ENCODE measurements around the gene HOMER2. TPM values are rescaled to one million over a fixed set of nuclear protein-coding genes. Genes with fewer than 3 reads are reported as not detected.
"Not testable (repeated sequence)": the region's sequence is repeated elsewhere in the genome, so short reads cannot be mapped to it uniquely, and the experiment has no call there.

Gene HOMER2
- 7.9 and 11.1 TPM in 2 replicates for total RNA-seq (2014; rRNA removed; shearing (Covaris generic))

DNA sequence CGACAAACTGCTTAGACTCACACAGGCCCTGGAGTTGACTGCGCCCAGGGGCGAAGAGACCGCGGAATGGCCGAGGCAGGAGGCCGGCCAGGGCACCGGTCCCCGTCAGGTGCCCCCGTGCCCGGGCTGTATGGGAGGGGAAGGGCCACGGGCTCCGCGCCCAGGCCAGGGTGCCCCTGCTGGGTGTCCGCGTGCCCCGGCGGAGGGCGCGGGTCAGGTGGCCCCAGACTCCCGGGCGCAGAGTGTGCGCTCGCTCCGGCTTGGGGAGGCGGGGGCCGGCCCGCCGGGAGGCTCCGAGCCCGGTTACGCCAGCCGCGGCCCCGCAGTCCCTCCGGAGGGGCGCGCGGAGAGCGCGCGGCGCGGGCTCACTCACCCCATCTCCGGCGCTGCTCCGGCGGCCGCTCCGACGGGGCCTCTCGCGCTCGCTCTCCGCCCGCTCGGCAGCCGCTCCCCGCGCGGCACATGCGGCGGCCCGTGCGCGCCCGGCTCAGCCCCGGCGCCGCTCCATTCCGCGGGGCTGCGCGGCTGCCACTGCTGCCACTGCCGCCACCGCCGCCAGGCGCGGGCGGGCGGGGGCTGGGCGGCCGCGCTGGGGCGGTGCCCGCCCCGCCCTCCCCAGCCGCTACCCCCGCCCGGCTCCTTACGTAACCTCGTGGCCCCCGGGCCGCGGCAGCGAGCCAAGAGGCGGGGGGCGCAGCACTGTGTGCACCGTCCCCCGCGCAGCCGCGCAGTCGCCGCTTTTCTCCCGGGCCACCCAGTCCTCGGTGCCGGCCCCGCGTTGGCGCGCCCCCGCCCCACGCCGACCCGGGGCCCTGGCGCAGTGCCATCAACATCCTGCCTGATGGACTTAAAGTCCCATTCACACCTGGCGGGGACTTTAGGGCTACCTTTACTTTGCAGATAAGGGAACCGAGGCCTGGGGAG lies at the start of gene HOMER2:
TSS of gene HOMER2 (minus strand) at position 563 of the 924 bp plus-strand sequence. CDS start at position 378, 185 bp downstream.
- peak; percentile 38 for DNase-seq (ENCODE audit: low read depth)

GRCh38 chr15:83000672-83001031 lies 48.1 kb upstream of the HOMER2 start:
- not testable (repeated sequence) for DNase-seq (ENCODE audit: low read depth)

- DNase-seq (ENCODE audit: low read depth): peak; percentile 51
Observed at GRCh38 chr15:82999905-83000671, 47.6 kb upstream of the HOMER2 start.

- DNase-seq (ENCODE audit: low read depth): no peak
Observed at GRCh38 chr15:82999426-82999825, 46.9 kb upstream of the HOMER2 start.

GRCh38 chr15:82995938-82996337 lies 43.4 kb upstream of the HOMER2 start:
- DNase-seq (ENCODE audit: low read depth): no peak

DNA sequence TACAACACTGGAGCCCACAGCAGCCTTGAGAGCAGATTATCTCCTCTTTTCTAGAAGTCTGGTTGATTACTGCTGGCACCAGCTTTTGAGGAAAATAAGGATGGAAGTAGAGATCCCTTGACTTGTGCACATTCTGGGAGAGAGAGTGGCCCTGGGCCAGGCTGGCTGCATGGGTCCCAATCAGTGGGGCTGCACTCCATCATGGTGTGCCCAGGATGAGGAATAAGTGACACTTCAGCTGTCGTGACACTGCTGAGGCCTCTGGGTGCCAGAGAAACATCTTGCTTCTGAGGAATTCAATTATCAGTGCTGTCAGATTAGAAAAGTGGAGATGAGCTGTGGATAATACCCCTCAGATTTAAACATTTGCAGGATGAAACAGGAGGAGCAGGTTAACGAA lies 42.6 kb upstream of the HOMER2 start:
- DNase-seq (ENCODE audit: low read depth): no peak

- no peak for DNase-seq (ENCODE audit: low read depth)
Observed at GRCh38 chr15:82993144-82993543, 40.6 kb upstream of the HOMER2 start.

- DNase-seq (ENCODE audit: low read depth): no peak
Observed at GRCh38 chr15:82992436-82992998, 40.0 kb upstream of the HOMER2 start.

DNA sequence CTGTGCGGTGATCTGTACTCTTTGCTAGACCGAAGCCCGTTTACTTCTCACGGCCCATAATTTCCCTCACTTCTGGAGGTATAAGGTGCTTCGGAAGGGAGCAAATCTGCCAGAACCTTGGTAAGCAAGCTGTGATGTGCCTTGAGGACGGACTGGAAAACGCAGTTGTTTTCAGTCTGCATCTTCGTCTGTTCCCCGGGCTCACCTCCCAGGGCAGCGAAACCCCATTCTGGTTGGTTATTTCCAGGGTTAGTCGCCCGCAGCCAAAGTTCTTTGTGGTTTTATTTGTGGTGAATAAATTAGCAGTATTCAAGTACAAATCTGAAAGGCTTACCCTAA lies 33.9 kb upstream of the HOMER2 start:
- DNase-seq (ENCODE audit: low read depth): no peak

DNA sequence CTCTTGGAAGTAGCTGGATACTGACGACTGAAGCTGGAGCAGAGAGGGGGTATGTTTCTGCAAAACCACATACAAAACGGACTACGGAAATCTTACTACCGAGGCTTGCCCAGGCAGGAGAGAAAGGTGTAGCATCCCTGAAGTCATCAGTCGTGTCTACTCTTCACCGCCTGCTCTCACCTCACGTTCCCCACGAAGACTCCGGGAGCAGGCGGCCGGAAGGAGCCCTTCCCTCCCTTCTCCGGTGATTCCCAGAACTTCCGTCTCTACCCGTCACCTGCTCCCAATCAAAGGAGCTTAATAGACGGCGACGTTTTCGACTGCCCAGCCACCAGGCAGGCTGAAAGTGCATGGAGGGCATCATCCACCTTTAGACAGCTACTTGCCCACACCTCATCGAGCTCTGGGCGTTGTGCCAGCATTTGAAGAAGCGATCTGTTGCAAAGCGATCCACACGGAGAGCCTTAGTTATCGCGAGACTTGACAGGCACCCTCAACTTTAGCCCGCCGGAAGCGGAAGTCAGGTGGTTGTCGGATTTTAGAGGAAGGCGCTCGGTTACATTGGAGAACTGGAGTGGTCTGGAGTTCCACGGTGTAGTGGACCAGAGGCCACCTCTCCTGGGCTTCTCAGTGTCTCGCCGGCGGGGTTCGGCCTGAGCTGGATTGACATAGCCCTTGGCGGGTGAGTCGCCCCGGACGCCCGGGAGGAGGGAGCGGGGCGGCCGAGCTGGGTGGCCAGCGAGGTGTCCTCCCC lies 33.3 kb upstream of the HOMER2 start, which contains the start of gene RAMAC:
TSS of gene RAMAC (plus strand) at position 523 of the 754 bp plus-strand sequence. CDS start 2,809 bp downstream, outside the sequence.
- DNase-seq (ENCODE audit: low read depth): peak; percentile 94

DNA sequence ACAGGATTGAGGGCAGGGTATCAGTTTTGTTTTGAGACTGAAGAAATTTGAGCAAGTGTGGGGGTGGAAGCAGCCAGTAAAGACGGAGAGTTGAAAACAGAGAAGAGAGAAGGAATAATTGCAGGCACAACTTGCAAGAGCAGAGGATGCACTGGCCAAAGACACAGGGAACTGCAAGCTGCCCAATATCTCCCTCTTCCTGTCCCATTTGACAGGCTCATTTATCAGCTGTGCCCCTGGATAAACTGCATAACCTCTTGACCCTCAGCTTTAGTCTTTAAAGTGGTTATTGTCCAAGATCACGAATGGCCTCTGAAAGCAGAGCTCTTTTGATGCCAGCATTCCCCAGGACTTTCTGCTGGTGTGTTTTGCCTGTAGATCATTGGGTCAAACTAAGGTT lies 28.5 kb upstream of the HOMER2 start:
- no peak for DNase-seq (ENCODE audit: low read depth)

DNA sequence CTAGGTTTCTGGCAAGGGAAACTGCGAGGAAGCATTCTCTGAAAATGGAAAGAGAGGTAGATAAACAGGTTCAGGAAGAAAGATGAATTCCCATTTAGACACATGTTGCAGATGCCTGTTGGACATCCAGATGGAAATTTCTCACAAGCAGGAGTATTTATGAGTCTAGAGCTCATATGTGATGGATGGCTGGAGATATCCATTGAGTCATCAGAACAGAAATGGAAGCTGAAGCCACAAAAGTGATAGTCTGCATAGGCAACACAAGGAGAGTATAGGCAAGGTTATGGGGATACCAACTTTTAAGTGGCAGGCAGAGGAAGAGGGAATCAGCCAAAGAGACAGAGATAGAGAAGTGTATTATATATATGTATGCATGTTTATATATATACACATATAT lies 27.2 kb upstream of the HOMER2 start:
- DNase-seq (ENCODE audit: low read depth): no peak

GRCh38 chr15:82978438-82978837 lies 25.9 kb upstream of the HOMER2 start:
- no peak for DNase-seq (ENCODE audit: low read depth)

- no peak for DNase-seq (ENCODE audit: low read depth)
Observed at GRCh38 chr15:82977076-82977475, 24.6 kb upstream of the HOMER2 start.

GRCh38 chr15:82972990-82973389 lies 20.5 kb upstream of the HOMER2 start:
- no peak for DNase-seq (ENCODE audit: low read depth)

- DNase-seq (ENCODE audit: low read depth): no peak
Observed at GRCh38 chr15:82971218-82971984, 18.9 kb upstream of the HOMER2 start.

GRCh38 chr15:82970696-82971095 lies 18.2 kb upstream of the HOMER2 start:
- DNase-seq (ENCODE audit: low read depth): no peak

DNA sequence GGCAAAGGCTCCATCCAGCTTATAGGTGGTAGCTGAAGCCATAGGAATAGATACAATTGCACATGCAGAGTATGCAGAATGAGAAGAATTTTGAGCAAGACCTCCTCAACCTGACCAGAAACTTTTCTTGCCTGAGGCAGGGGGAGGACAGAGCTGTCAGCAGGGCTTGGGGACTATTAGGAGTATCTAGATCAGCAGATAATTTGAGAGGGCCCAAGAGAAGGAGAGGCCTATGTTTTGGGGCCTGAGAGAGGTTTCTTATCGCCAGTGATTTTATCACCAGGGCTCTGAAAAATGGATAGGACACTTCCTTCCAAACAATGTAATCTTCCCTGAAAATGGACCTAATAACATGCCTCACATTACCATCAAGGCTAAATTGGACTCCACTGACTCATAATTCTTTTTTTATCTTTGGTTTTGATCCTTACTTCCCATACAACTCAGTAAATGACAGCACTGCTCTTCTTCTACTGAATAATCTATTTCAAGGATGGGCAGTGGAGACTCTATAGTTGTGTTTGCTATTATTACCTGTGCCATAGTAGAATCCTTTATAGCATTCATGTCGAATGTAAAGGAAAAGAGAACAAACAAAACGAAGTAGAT lies 17.7 kb upstream of the HOMER2 start:
- no peak for DNase-seq (ENCODE audit: low read depth)

DNA sequence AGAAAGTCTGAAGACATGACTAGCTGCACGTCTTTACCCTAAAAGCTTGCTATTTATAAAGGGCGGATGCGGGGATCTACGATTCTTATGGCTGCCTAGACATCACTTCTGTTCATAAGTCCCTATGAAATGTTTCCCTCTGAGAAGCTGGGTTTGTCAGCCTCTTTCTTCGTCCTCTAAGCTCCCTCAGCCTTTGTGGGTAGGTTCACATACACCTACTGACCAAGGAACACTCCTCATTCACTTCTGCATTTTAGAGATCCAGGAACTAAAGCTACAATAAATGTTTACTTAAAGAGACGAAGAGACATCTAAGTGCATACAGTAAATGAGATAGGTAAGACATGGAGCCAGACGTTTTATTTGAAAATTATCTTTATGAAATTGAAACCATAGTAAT lies 16.8 kb upstream of the HOMER2 start:
- DNase-seq (ENCODE audit: low read depth): no peak

DNA sequence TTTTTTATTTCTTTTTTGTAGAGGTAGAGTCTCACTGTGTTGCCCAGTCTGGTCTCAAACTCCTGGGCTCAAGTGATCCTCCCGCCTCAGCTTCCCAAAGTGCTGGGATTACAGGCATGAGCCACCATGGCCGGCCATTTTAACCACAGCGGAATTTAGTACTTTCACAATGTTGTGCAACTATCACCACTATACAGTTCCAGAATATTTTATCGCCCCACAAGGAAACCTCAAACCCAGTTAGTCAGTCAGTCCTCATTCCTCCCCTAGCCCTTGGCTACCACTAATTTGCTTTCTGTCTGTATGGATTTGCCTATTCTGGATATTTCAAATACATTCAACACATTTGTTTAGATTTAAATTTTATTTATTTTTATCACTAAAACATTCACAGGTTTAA lies 15.5 kb upstream of the HOMER2 start:
- DNase-seq (ENCODE audit: low read depth): peak; percentile 53

DNA sequence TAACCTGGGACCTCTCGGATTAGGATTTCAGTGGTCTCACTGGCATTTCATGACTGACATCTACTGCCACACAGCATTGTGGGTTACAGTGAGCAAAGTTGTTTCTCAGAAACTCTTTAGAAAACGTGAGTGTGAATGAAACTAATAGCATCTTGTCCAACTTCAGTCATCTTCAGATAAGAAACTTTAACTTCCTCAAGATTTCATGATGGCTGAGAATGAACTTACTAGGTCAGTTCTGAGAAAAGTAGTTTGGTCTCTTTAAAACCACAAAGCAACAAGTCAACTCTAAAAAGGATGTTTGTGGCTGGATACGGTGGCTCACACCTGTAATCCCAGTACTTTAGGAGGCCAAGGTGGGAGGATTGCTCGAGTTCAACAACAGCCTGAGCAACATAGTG lies 14.2 kb upstream of the HOMER2 start:
- no peak for DNase-seq (ENCODE audit: low read depth)
